Esophagus mucosa (tissue), 1 donor: ENCODE data around the gene SIRT4. TPM values are rescaled to one million over a fixed set of nuclear protein-coding genes. Genes with fewer than 3 reads are reported as not detected.

Experiments
- total RNA-seq: library from RNA; stranded (reverse); gene quantifications from one replicate; pipeline ENCODE4 v1.2.4, GENCODE V29; 2023
- donor health status: DM: yes; HTN: yes; CAD: no.

SIRT4 gene
- total RNA-seq, 1 donor from 2014 or later: 0.64 TPM

Other genes with a start within 250 kb of the SIRT4 start
- 57.7 TPM for gene RAB35, start 185.6 kb upstream of the SIRT4 start, total RNA-seq
- 65.0 TPM for gene GCN1, start 107.6 kb upstream of the SIRT4 start, total RNA-seq
- 3,286 TPM for gene RPLP0, start 101.2 kb upstream of the SIRT4 start, total RNA-seq
- gene PXN, start 36.6 kb upstream of the SIRT4 start, total RNA-seq: 23.6 TPM
- gene RNU4-2, start 10.4 kb upstream of the SIRT4 start, total RNA-seq: 53,824 TPM
- 20,765 TPM for gene RNU4-1, start 9.1 kb upstream of the SIRT4 start, total RNA-seq
- gene PLA2G1B, start 25.5 kb downstream of the SIRT4 start, total RNA-seq: not detected
- gene MSI1, start 66.8 kb downstream of the SIRT4 start, total RNA-seq: 0.28 TPM
- gene COX6A1, start 135.8 kb downstream of the SIRT4 start, total RNA-seq: 514 TPM
- 22.4 TPM for gene TRIAP1, start 144.1 kb downstream of the SIRT4 start, total RNA-seq
- gene GATC, start 144.1 kb downstream of the SIRT4 start, total RNA-seq: 9.8 TPM
- gene SRSF9, start 167.4 kb downstream of the SIRT4 start, total RNA-seq: 139 TPM
- gene DYNLL1, start 193.8 kb downstream of the SIRT4 start, total RNA-seq: 621 TPM
- 23.2 TPM for gene COQ5, start 226.8 kb downstream of the SIRT4 start, total RNA-seq
- 198 TPM for gene RNF10, start 232.0 kb downstream of the SIRT4 start, total RNA-seq